Esophagus muscularis mucosa (tissue), 4 donors: ENCODE measurements around the gene DUSP10.

Source experiments
- CTCF ChIP-seq, 3 experiments: fragments of 200-600 bp in 2 of 3; fragments of 450-650 bp in 1 of 3; sonication (generic) in 2 of 3; IDR thresholded peaks; one replicate each; pipeline ENCODE4 v1.5.1; 2017 to 2019; ENCODE audit warnings: antibody characterized with exemption in 3 of 3, mild to moderate bottlenecking in 2 of 3, moderate library complexity in 1 of 3
- EP300 ChIP-seq: sonication (generic); formaldehyde crosslinking; IDR thresholded peaks from one replicate; pipeline ENCODE4 v1.6.1; 2017; ENCODE audit warnings: antibody characterized with exemption
- POLR2A ChIP-seq: fragments of 450-650 bp; IDR thresholded peaks from one replicate; pipeline ENCODE4 v1.6.1; 2017; ENCODE audit warnings: antibody characterized with exemption, moderate library complexity, mild to moderate bottlenecking, low read depth
- POLR2AphosphoS5 ChIP-seq, 2 donors: sonication (generic); formaldehyde crosslinking; IDR thresholded peaks; one replicate each; pipeline ENCODE4 v1.6.1; 2017; ENCODE audit warnings: antibody characterized with exemption in 2 of 2

- TF ChIP-seq CTCF (IDR thresholded peaks at IDR 0.05) (no peak), POLR2AphosphoS5 (IDR thresholded peaks at IDR 0.05) (peak; percentile 90 to 99), EP300 (no peak), POLR2A (peak; percentile 15)
These were observed at the start of gene DUSP10 for GRCh38 chr1:221741703-221742554.
